NCI-H1105 (cell line): ENCODE data around the gene RPN2.
A peak's percentile ranks its signal among the peaks of the same experiment; 100 is the strongest.

ENCODE experiments used
- DNase-seq: peaks from one replicate; lab custom pipeline; 2025; lab: John Stamatoyannopoulos, UW

RPN2 gene

GRCh38 chr20:37218976-37219375 is 39.8 kb downstream of the RPN2 start:
- DNase-seq, result no peak

- DNase-seq, result no peak
These were observed 40.9 kb downstream of the RPN2 start for GRCh38 chr20:37219751-37220668.

GRCh38 chr20:37220731-37221130 is 41.6 kb downstream of the RPN2 start:
- DNase-seq, result no peak

GRCh38 chr20:37222086-37222485 is 43.0 kb downstream of the RPN2 start:
- no peak for DNase-seq

- DNase-seq, result no peak
These were observed 43.9 kb downstream of the RPN2 start for GRCh38 chr20:37223053-37223452.

GRCh38 chr20:37225146-37225545 is 46.0 kb downstream of the RPN2 start:
- DNase-seq, result no peak

- no peak for DNase-seq
These were observed 47.8 kb downstream of the RPN2 start for GRCh38 chr20:37226889-37227288.

- no peak for DNase-seq
These were observed 49.0 kb downstream of the RPN2 start for GRCh38 chr20:37228082-37228481.

GRCh38 chr20:37228656-37229055 is 49.5 kb downstream of the RPN2 start:
- DNase-seq, result no peak

- no peak for DNase-seq
These were observed 50.2 kb downstream of the RPN2 start for GRCh38 chr20:37229357-37229756.

- peak; percentile 84 for DNase-seq
These were observed 51.1 kb downstream of the RPN2 start for GRCh38 chr20:37230200-37230599.

- DNase-seq, result no peak
These were observed 53.0 kb downstream of the RPN2 start for GRCh38 chr20:37231947-37232630.

GRCh38 chr20:37233548-37234253 is 54.6 kb downstream of the RPN2 start:
- peak; percentile 90 for DNase-seq

GRCh38 chr20:37234254-37234581 is 55.1 kb downstream of the RPN2 start:
- no peak for DNase-seq

GRCh38 chr20:37235065-37235464 is 55.9 kb downstream of the RPN2 start:
- DNase-seq, result no peak

GRCh38 chr20:37236462-37236861 is 57.3 kb downstream of the RPN2 start:
- DNase-seq, result no peak

- no peak for DNase-seq
These were observed 58.5 kb downstream of the RPN2 start for GRCh38 chr20:37237656-37238055.

- DNase-seq, result no peak
These were observed 59.3 kb downstream of the RPN2 start for GRCh38 chr20:37238426-37238825.

- no peak for DNase-seq
These were observed 59.9 kb downstream of the RPN2 start for GRCh38 chr20:37238935-37239451.

GRCh38 chr20:37240337-37241067 is 61.4 kb downstream of the RPN2 start:
- no peak for DNase-seq

- DNase-seq, result no peak
These were observed 63.4 kb downstream of the RPN2 start for GRCh38 chr20:37242503-37242902.
